ENCODE data around the gene S100A16.

- TF ChIP-seq GATA2 (IDR thresholded peaks at IDR 0.05; ENCODE audit: low read depth, low read length) (no peak), GATA3 (IDR thresholded peaks at IDR 0.05; ENCODE audit: low read depth, low read length) (no peak)
Measured at GRCh38 chr1:153646672-153647345, 33.9 kb upstream of the S100A16 start.
